A673 (cell line): Measurements from ENCODE around the gene TANC1.

Experiments
- CTCF ChIP-seq: fragments of 300-800, 200-600 bp; sonication (generic); conservative IDR thresholded peaks from 2 replicates; pipeline ENCODE4 v1.5.1; 2017; ENCODE audit warnings: low read depth, mild to moderate bottlenecking, antibody characterized with exemption, low read length, moderate library complexity, mixed read lengths
- EZH2 ChIP-seq: fragments of 200-600 bp; sonication (generic); IDR thresholded peaks from 2 replicates; pipeline ENCODE4 v1.6.1; 2017; ENCODE audit warnings: borderline replicate concordance, low read depth, mild to moderate bottlenecking, mixed read lengths, antibody characterized with exemption, low read length; ENCODE audit not compliant: poor library complexity, severe bottlenecking

- TF ChIP-seq CTCF (no peak), EZH2 (no peak)
Observed at GRCh38 chr2:158965107-158965506, 3.3 kb upstream of the TANC1 start.
